OCI-LY1 (cell line): ENCODE results near the gene ZNF160.

Experiments
- EZH2 ChIP-seq: fragments of 200-600 bp; sonication (generic), shearing (Covaris generic); IDR thresholded peaks from 2 replicates; pipeline ENCODE4 v1.8.0; 2017; ENCODE audit warnings: borderline replicate concordance, mixed run types, mild to moderate bottlenecking, antibody characterized with exemption, low read length, moderate library complexity, mixed read lengths
- TF ChIP-seq, protein P1 (sequence below): fragments of 200-600 bp; sonication (generic), shearing (Covaris generic); IDR thresholded peaks from 2 replicates; pipeline ENCODE4 v1.5.1; 2017; ENCODE audit warnings: mild to moderate bottlenecking, antibody characterized with exemption, low read length, moderate library complexity, mixed read lengths

DNA sequence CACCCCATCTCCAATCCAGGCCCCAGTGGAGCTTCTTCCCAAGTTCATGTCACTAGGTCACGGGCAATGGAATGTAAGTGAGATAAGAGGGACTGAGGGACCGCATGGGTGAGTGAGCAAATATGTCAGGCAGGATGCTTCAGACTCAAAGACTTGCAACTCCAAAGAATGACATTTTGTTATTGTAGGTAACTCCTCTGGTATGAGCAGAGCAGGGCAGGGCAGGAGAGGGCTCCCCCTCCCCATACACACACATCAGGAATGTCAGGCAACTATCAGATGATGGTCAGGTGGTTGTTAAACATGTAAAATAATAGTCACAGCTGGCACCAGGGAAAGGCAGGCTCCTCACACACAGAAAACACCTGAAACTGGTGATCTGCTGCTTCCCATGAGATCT is 48.1 kb downstream of the ZNF160 start:
- TF ChIP-seq, protein P1, sequence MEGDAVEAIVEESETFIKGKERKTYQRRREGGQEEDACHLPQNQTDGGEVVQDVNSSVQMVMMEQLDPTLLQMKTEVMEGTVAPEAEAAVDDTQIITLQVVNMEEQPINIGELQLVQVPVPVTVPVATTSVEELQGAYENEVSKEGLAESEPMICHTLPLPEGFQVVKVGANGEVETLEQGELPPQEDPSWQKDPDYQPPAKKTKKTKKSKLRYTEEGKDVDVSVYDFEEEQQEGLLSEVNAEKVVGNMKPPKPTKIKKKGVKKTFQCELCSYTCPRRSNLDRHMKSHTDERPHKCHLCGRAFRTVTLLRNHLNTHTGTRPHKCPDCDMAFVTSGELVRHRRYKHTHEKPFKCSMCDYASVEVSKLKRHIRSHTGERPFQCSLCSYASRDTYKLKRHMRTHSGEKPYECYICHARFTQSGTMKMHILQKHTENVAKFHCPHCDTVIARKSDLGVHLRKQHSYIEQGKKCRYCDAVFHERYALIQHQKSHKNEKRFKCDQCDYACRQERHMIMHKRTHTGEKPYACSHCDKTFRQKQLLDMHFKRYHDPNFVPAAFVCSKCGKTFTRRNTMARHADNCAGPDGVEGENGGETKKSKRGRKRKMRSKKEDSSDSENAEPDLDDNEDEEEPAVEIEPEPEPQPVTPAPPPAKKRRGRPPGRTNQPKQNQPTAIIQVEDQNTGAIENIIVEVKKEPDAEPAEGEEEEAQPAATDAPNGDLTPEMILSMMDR = no peak
- TF ChIP-seq EZH2 = no peak
